NCI-H748 (cell line): ENCODE measurements around the gene HMOX1.

ENCODE experiments used
- DNase-seq: peaks from one replicate; lab custom pipeline; 2025; ENCODE audit not compliant: unreplicated experiment; lab: John Stamatoyannopoulos, UW

Gene HMOX1

DNA sequence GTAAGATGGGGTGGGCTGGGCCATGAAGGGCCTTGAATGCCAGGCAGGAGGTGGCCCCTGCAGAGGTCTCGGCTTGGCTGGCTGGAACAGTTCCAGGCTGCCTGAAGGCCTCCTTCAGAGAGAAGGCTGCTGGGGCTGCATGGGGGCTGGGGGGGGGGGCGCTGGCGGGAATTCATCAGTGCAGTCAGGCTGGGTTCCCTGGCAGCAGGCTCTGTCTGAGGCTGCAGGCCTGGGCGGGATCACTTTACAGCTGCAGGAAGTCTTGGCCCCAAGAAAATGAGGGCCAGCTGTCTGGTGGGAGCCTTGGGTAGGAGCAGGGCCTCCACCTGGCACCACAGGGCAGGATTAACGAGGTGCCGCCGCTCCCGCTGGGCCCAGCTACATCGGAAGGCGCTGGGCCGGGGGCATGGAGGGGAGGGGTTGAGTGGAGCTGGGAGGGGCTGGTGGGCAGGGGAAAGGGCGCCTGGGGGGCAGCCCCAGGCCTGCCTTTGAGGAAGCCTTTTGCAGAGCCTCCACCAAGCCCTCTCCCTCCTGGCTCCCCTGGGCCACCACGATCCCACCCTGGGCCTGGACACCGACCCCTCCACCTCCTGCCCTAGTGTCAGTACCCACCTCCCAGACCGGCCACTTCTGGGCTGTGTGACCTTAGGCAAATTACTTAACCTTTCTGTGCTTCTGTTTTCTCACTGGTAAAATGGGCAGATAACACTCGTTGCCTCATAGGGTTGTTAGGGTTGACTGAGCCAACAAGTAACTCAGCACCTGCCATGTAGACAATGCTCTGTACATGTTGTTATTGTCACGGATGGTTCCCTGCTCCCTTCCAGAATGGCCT lies 31.0 kb upstream of the HMOX1 start:
- DNase-seq: peak; percentile 53

DNA sequence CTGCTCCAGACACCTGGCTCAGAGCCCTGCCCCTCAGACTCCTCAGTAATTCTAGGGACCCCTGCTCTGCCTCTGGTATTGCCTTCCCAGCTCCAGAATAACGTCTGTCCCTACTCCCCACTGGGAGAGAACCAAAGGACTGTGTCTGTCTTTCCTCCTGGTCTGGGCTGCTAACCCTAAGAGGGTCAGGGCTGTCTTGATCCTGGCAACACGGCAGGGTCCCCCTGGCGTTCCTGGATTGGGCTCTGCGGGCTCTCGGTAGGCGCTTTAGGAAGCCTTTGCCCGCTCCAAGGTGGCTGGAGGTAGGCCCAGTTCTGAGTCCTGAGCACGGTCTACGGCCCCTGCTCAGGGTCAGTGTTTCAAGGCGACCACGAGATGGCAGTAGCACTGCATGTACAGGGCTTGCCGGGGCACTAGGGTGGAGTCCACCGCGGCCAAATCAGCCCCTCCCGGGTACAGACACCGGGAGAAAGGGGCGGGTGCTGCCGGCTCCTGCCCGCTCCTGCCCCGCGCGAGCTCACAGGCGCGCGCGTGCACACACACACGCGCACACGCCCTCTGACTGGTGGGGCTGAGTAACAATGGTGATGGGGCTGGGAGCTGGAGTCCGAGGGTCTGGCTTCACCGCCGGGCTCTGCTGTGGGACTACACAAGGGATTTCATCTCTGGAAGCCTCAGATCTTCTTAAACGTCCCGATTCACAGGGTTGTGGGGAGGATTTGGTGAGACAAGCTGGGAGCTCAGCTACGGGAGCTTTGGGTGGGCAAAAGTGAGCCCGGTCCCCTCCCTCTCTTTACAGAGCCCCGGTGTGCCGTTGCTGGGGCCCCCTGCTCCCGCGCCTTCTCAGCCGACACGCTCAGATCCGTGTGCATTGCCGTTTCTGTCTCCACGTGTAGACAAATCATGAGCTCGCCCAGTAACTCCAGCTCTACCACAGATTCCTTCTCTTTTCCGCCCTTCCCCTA lies 30.1 kb upstream of the HMOX1 start:
- DNase-seq: peak; percentile 84

- DNase-seq: no peak
Measured at GRCh38 chr22:35352214-35353111, 28.4 kb upstream of the HMOX1 start.

DNA sequence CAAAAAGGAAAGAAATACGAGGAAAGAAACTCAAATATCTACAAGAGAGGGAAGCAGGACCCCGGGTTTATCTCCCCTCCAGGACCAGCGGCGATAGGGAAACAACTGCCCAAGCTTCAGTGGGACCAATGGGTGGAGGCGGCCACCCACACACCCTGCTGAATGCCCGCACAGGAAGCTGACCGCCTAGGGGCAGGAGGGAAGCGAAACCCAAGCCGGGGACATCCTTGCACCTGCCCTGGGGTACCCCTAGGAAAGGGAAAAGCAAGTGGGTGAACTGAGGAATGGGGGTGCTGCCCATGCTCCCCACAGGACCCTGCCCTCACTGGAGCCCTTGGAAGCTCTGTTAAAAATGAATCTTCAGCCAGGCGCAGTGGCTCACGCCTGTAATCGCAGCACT lies 27.6 kb upstream of the HMOX1 start:
- DNase-seq: no peak

DNA sequence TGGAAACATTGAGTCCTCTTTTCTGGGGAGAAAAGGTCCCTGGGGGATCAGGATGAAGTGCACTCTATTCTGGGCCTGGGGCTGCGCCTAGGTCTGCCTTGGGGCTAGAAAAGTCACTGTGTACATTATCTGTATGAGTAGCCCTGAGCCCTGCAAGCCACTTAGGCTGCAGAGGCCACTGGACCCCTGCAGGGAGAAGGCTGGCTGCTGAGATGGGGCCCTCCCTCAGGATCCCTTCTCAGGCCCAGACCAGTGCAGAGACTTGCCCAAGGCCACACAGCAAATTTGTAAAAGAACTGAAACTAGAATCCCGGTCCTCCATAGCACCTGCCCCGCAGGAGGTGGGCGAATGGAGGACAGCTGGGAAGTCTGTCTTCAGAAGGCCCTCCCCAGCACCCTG lies 26.8 kb upstream of the HMOX1 start:
- no peak for DNase-seq

DNA sequence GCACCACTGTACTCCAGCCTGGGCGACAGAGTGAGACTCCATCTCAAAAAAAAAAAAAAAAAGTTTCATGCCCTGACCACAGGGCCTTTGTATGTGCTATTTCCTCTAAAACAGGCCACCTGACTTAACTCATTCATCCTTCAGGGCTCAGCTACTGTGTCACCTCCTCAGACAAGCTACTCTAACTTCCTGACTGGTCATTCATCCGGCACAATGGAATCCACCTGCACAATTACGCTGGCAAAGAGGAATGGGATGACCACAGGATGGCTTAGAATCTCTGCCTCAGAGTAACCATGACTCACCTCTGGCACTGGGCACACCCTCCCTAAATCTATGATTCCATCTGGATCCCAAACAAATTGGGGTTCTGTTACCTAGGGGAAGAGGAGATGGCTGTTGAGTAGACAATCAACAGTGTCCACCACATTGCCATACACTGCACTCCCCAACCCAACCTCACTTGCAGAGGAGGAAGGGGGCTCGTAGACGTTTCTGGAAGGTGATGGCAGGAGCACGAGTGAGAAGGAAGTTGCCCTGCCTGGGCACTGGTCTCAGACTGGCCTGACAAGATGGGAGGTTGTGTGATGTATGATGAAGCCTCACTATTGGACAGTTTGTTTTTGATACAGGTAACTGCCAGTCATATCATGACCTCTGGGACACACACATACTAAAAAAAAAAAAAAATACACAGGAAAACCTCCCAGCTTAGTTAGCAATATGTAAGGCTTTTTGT lies 22.8 kb upstream of the HMOX1 start:
- DNase-seq: no peak

- no peak for DNase-seq
Measured at GRCh38 chr22:35359380-35360065, 21.4 kb upstream of the HMOX1 start.

DNA sequence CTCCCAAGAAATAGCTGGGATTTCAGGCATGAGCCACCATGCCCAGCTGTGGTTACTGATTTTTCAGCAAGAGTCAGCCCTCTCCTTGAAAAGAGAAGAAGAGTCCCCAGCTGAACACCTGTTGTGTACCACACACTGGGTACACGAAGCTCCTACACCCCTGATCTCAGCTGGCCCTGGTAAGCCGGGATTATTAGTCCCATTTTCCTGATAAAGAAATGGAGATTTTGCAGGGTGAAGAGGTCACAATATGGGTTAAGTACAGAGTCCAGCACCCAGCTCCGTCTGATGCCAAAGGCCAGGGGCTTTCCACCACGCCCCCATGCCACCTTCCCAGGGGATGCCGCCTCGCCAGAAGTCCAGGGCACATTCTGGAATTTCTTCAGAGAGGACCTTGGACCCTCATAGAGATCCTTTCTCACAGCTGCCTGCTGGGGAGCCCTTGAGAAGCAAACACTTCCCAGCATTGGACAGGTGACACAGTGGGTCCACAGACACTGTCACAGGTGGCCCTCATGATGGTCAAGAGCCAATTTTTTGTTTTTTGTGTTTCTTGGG lies 19.8 kb upstream of the HMOX1 start:
- no peak for DNase-seq

DNA sequence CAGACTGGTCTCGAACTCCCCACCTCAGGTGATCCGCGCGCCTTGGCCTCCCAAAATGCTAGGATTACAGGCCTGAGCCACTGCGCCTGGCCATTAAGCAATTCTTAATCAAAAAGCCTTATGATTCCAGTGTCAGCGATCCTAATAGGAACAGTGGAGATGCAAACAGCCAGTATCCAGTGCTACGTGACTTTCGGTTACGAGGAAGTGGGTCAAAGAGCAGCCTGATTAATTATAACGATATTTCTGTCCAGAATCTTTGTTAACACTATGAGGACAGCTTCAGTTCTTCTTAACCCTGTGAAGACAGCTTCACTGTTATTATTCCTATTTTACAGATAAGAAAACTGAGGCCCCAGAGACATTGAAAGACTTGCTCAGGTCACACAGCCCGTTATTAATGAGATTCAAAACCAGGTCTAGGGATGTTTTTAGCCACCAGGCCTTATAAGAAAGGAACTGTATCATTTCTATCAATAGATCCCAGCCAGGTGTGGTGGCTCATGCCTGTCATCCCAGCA lies 17.3 kb upstream of the HMOX1 start:
- no peak for DNase-seq

GRCh38 chr22:35364230-35364629 lies 16.7 kb upstream of the HMOX1 start:
- peak; percentile 14 for DNase-seq

- no peak for DNase-seq
Measured at GRCh38 chr22:35367331-35367886, 13.5 kb upstream of the HMOX1 start.

DNA sequence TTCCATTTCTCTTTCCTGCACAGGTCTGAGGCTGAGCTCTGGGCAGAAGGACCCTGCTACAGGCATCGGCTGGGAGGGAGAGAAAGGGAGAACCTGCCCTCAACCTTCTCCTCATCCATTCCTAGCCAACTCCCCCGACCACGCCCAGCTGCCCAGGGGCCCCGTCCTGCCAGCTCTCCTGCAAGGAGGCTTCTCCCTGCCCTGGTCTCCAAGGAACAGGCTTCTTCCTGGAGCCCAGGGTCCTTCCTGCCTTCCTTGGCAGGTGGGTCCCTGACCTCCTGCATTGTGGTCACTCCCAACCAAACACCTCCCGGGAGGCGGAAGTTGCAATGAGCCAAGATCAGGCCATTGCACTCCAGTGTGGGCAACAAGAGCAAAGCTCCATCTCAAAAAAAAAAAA lies 12.5 kb upstream of the HMOX1 start:
- DNase-seq: no peak

DNA sequence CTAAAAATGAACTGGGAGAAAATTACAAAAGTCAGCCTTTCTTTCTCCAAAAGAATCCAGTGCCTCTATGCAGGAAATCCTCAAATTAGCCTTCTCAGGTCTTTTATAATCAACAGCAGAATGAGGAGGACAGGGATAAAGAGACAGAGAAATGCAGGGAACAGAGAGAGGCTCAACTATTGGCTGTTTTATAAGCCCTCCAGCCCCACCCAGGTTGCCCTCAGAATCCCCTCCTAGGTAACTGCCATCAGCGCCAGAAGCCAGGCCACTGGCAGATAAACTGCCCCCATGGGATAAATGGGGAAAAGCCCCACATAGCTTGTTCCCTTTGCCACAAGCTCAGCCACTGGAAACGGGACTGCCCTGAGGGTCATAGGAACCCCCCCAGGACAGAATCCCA lies 10.9 kb upstream of the HMOX1 start:
- no peak for DNase-seq

DNA sequence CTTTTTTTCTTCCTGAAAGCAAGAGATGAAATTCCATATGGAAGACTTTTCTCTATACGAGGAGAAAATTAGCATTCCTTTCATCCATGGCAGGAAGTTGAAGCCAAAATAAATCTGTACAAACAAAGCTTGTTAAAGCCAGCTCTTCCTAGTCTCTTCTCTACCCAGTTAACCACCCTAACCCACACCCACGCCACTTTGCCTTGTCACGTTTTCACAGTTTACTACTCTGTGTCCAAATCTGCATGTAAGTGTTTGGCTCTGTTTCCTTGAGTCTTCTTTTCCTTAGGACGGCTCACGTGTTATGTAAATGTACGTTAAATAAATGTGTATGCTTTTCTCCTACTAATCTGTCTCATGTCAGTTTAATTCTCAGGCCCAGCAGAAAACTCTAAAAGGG lies 7.1 kb upstream of the HMOX1 start:
- DNase-seq: no peak

DNA sequence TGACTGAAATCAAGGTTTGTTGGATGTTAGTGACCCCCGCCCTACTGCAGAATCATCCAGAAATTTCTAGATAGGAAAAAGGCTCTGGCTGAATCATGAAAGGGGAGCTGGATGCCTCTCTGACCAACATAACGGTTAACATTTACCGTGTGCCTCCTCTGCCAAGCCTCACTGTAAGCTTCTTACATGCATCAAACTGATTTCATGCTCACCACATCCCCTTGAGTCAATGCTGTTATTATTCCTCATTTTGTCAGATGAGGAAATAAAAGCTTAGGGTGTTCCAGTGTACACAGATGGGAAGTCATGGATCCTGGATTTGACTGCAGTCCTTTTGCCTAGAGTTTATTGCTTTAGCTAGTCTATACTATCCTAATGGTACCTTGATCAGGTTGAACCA lies 5.9 kb upstream of the HMOX1 start:
- no peak for DNase-seq

- DNase-seq: no peak
Measured at GRCh38 chr22:35375526-35375925, 5.4 kb upstream of the HMOX1 start.

DNA sequence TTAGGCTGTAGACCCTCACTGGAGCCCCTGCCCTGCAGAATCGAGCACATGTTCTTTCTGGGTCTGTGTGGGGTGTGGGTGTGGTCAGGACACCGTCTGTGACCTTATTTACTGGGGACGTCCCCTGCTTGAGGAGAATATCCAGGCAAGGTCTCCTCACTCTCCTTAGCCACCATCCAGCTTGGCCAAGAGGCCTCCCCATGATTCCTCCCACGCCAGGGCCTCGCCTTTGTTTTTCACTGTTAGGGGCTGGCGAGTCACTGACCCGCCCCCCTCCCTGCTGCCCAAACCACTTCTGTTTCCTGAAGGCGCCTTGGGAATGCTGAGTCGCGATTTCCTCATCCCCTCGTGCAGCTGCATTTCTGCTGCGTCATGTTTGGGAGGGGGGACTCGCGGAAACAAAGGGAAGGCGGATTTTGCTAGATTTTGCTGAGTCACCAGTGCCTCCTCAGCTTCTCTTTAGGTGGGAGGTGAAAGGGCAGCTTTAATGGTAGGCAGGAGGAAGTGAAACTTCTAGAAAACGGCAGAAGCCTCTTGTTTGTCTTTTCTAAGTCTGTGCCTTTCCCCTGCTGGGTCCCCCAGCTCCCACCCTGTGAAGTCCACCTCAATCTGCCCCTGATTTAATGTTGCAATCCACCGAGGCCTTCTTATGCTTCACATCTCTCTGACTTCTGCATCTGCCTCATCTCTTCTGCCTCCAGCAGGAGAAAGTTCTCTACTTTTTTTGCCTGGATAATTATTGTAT lies 4.0 kb upstream of the HMOX1 start:
- DNase-seq: peak; percentile 77

- DNase-seq: no peak
Measured at GRCh38 chr22:35377735-35378134, 3.2 kb upstream of the HMOX1 start.
